HEK293T (cell line): Measurements from ENCODE around the gene MTMR12.

Experiments
- BHLHE40 ChIP-seq: fragments of 450-650 bp; IDR thresholded peaks from 2 replicates; pipeline ENCODE4 v1.6.1; 2016; ENCODE audit warnings: mild to moderate bottlenecking, moderate library complexity, borderline replicate concordance
- FOXM1 ChIP-seq: fragments of 450-650 bp; IDR thresholded peaks from 2 replicates; pipeline ENCODE4 v1.6.1; 2017; ENCODE audit warnings: mild to moderate bottlenecking, borderline replicate concordance
- SUZ12 ChIP-seq: fragments of 450-650 bp; IDR thresholded peaks from 2 replicates; pipeline ENCODE4 v1.6.1; 2016; ENCODE audit warnings: mild to moderate bottlenecking
- TARDBP ChIP-seq: fragments of 450-650 bp; IDR thresholded peaks from 2 replicates; pipeline ENCODE4 v1.6.1; 2016

GRCh38 chr5:32193591-32193990 is 119.1 kb downstream of the MTMR12 start:
- TF ChIP-seq TARDBP: no peak
- no peak for TF ChIP-seq BHLHE40
- no peak for TF ChIP-seq FOXM1
- TF ChIP-seq SUZ12: no peak
